ENCODE results near the gene DRD1.
"Not testable (repeated sequence)": the region's sequence is repeated elsewhere in the genome, so short reads cannot be mapped to it uniquely, and the experiment has no call there.

The DRD1 gene

DNA sequence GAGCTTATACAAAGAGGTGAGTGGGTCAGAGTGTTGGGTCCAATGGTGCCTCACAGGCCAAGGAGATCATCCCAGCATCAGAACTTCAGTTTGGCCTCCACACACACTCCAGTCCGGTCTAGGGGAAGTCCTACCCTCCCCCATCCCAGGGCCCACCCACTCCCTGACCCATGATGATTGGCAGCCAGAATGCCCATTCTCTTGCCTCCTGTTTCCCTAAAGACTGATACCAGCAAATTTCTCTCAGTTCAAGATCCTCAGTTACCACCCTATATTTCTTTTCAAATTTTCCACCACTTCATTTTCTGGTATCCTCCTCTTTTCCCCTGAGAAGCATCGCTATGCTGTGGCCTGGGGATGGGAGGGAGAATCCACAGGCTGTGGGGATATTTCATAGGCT, 21.9 kb downstream of the DRD1 start:
- DNase-seq = no peak

- no peak for DNase-seq
Measured at GRCh38 chr5:175420383-175420782, 23.6 kb downstream of the DRD1 start.

DNA sequence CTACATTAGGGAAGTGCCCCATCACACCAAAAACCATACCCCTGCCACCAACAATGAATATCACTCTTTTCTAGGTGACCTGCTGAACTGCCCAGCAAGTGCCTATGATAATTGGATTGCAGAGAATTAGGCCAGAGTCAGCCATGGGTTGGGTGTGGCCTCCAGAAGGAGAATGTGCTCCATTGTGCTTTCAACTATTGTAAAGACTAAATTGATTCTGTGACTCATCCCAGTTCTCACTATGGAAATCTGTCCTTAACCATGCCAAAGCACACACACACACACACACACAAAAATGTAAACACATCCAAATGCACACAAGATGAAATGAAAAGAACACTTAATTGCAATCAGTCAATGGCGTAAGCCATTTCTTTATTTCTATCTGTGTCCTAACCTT, 25.7 kb downstream of the DRD1 start:
- no peak for DNase-seq

DNA sequence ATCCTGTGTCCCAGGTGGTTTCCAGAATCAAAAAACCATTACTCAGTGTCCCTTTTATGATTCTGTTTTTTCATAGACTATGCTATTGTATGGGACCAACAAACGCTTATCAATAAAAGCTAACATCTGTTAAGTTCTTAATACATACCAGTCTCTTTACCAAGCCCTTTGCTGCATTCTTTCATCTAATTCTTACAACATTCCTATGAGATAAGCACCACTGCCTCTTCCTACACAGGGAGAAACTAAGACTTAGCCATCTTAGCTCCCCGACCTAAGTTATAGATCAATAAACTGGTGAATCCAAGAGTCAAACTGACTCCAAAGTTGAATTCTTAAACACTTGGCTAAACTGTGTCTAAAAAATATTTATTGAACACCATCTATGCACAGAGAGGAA, 26.6 kb downstream of the DRD1 start:
- DNase-seq = no peak

- no peak for DNase-seq
Measured at GRCh38 chr5:175415303-175415702, 28.7 kb downstream of the DRD1 start.

- no peak for DNase-seq
Measured at GRCh38 chr5:175410926-175411325, 33.1 kb downstream of the DRD1 start.

GRCh38 chr5:175406300-175406699, 37.7 kb downstream of the DRD1 start:
- DNase-seq = no peak

DNA sequence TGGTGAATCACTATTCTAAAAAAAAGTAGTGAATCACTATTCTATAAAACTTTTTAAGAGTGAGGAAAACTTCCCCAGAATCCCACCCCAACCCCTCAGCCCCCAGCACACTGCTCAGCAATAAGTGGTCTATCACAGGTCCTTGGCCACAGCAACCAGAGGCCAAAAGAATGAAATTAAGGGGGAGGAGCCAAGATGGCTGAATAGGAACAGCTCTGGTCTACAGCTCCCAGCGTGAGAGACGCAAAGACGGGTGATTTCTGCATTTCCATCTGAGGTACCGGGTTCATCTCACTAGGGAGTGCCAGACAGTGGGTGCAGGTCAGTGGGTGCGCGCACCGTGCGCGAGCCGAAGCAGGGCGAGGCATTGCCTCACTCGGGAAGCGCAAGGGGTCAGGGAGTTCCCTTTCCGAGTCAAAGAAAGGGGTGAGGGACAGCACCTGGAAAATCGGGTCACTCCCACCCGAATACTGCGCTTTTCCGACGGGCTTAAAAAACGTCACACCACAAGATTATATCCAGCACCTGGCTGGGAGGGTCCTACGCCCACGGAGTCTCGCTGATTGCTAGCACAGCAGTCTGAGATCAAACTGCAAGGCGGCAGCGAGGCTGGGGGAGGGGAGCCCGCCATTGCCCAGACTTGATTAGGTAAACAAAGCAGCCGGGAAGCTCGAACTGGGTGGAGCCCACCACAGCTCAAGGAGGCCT, 46.2 kb downstream of the DRD1 start:
- not testable (repeated sequence) for DNase-seq

GRCh38 chr5:175395430-175395829, 48.6 kb downstream of the DRD1 start:
- not testable (repeated sequence) for DNase-seq

DNA sequence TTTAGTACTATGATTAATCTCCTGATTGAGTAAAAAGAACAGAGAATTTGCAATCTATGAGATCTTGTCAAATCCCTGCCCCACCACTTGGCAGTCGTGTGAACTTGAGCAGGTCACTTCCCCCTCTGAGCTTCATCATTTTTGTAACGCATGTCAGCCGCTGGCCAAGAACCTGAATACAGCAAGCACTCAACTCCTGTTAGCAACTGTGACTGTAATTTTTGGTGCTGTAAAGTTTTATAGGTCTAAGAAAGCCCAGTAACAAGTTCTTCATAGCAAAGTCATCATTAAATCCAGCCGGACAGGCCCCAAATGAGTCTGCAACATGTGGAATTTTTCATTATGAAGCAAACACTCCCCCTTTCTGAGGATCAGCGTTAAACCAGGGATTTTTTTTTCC, 49.4 kb downstream of the DRD1 start:
- DNase-seq = no peak

- no peak for DNase-seq
Measured at GRCh38 chr5:175393897-175394296, 50.1 kb downstream of the DRD1 start.

DNA sequence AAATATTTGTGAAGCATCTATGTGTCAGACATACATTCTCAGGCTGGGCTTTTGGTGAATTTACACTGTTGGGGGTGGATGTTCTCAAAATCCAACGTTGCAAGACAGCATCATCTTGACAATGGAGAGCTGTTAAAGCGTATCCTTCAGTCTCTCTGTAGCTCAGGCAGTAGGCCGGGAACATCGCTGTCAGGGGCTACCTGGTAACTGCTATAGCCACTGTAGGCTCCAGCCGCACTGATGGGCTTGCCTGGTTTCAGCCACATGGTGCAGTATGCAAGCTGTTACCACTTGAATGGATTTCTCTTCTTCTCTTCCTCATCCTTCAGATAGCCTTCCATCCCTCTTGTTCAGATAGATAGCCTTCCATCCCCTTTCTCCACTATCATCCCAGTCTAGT, 51.7 kb downstream of the DRD1 start:
- no peak for DNase-seq

DNA sequence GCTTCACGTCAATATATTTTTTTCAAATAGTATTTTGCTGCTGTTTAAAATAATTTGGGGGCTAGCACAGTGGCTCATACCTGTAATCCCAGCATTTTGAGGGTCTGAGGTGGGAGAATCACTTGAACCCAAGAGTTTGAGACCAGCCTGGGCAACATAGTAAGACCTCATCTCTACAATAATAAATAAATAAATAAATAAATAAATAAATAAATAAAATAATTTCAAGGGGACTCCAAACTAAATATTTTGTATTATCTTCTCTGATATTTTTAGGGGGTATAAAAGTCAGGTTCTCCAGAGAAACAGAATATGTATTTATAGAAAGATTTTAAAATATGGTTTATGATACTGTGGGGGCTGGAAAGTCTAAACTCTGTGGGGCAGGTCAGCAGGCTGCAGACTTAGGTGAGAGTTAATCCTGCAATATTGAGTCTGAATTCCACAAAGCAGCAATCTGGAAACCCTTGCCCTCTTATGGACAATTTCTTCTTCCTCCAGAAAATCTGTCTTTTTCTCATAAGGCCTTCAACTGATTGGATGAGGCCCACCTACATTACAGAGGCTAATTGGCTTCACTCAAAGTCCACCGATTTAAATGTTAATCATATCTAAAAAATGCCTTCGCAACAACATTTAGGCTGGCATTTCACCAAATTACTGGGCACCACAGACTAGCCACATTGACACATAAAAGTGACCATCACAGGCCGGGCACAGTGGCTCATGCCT, 53.5 kb downstream of the DRD1 start:
- DNase-seq = no peak
